MCF 10A (cell line): Measurements from ENCODE around the gene TAS1R2. TPM values are rescaled to one million over a fixed set of nuclear protein-coding genes. Genes with fewer than 3 reads are reported as not detected.
A peak's percentile ranks its signal among the peaks of the same experiment; 100 is the strongest.

Experiments used
- BruUV-seq: library from RNA; stranded (reverse); fragments of 400-500 nt; replicated peaks from 2 replicates; lab custom pipeline; 2021; lab: Mats Ljungman, UMichigan
- CTCF ChIA-PET: fragments of 300-600 bp; sonication (Branson Sonifier 250); formaldehyde crosslinking; extraction: SDS; loops from one replicate; lab custom pipeline; 2021; ENCODE audit warnings: antibody characterized with exemption, inconsistent platforms; lab: Yijun Ruan, JAX
- POLR2A ChIA-PET: fragments of 300-600, 350-650 bp; sonication (Branson Sonifier 250); formaldehyde crosslinking; extraction: SDS; loops from one replicate; lab custom pipeline; 2020; ENCODE audit warnings: antibody characterized with exemption, inconsistent platforms; lab: Yijun Ruan, JAX
- DNase-seq: peaks from one replicate; pipeline ENCODE4 v3.0.0-alpha.2; 2018; ENCODE audit not compliant: unreplicated experiment
- H3K27ac Mint-ChIP-seq: one replicate; pipeline ENCODE4 v1.8.0; 2022; ENCODE audit warnings: mild to moderate bottlenecking, low read depth, mixed read lengths; ENCODE audit not compliant: unreplicated experiment
- H3K27me3 Mint-ChIP-seq: one replicate; pipeline ENCODE4 v1.8.0; 2022; ENCODE audit warnings: mixed read lengths; ENCODE audit not compliant: insufficient read depth, unreplicated experiment
- H3K36me3 Mint-ChIP-seq: one replicate; pipeline ENCODE4 v1.8.0; 2022; ENCODE audit warnings: mild to moderate bottlenecking, moderate library complexity, mixed read lengths; ENCODE audit not compliant: insufficient read depth, unreplicated experiment
- H3K4me1 Mint-ChIP-seq: one replicate; pipeline ENCODE4 v1.8.0; 2022; ENCODE audit warnings: mixed read lengths; ENCODE audit not compliant: insufficient read depth, unreplicated experiment
- H3K4me3 Mint-ChIP-seq: one replicate; pipeline ENCODE4 v1.8.0; 2022; ENCODE audit warnings: mild to moderate bottlenecking, moderate library complexity, mixed read lengths; ENCODE audit not compliant: unreplicated experiment
- H3K9me3 Mint-ChIP-seq: one replicate; pipeline ENCODE4 v1.8.0; 2022; ENCODE audit warnings: mixed read lengths; ENCODE audit not compliant: unreplicated experiment
- CTCF ChIP-seq: fragments of 200-600 bp; IDR thresholded peaks from one replicate; pipeline ENCODE4 v1.8.0; 2022; ENCODE audit warnings: antibody characterized with exemption, mild to moderate bottlenecking; ENCODE audit not compliant: unreplicated experiment
- intact Hi-C: fragments of 100-400 bp; cut with micrococcal nuclease; formaldehyde crosslinking; loops from 2 replicates; pipeline ENCODE4 v1.14.1; 2022
- total RNA-seq: library from RNA; stranded (reverse); gene quantifications from 2 replicates; pipeline ENCODE4 v1.2.3, GENCODE V29; 2022

TAS1R2 gene
- total RNA-seq, 1 experiment from 2014 or later: not detected

GRCh38 chr1:18901147-18901951 is 41.9 kb upstream of the TAS1R2 start:
- no peak for TF ChIP-seq CTCF
- peak overlapping the region; percentile 88 for H3K4me3 Mint-ChIP-seq
- H3K27ac Mint-ChIP-seq: peak overlapping the region; percentile 98
- intact Hi-C loops: no loop called here
- TSS peak; percentile 29 for BruUV-seq
- no peaks in the 10 kb centered on the region for H3K9me3 Mint-ChIP-seq
- POLR2A ChIA-PET: interaction anchor here (1.5 to 3.3 kb wide), 4 partner anchors 14 to 174 kb away, joined by 6 to 26 read pairs (median 12); no protein-coding TSS in a partner anchor
- no peaks in the 10 kb centered on the region for H3K27me3 Mint-ChIP-seq
- peaks cover 9% of the 10 kb centered on the region for H3K36me3 Mint-ChIP-seq
- CTCF ChIA-PET: interaction anchor here (0.6 to 1.9 kb wide), 4 partner anchors 17 to 197 kb away, joined by 4 to 13 read pairs (median 5); no protein-coding TSS in a partner anchor
- H3K4me1 Mint-ChIP-seq: peaks cover 16% of the 10 kb centered on the region
- no peak for DNase-seq

GRCh38 chr1:18900303-18900841 is 40.9 kb upstream of the TAS1R2 start:
- POLR2A ChIA-PET: interaction anchor here (0.7 to 3.0 kb wide), 3 partner anchors 12 to 54 kb away, joined by 3 to 17 read pairs (median 3); no protein-coding TSS in a partner anchor
- intact Hi-C loops: no loop called here
- Mint-ChIP-seq H3K27me3 (no peaks in the 10 kb centered on the region), H3K4me1 (peaks cover 16% of the 10 kb centered on the region), H3K36me3 (peaks cover 6% of the 10 kb centered on the region), H3K4me3 (no peak overlapping the region), H3K9me3 (no peaks in the 10 kb centered on the region), H3K27ac (no peak overlapping the region)
- DNase-seq: no peak
- TF ChIP-seq CTCF: no peak
- BruUV-seq: no TSS peak
- CTCF ChIA-PET: interaction anchor here (0.6 to 1.9 kb wide), 3 partner anchors 16 to 197 kb away, joined by 4 to 13 read pairs (median 4); no protein-coding TSS in a partner anchor

DNA sequence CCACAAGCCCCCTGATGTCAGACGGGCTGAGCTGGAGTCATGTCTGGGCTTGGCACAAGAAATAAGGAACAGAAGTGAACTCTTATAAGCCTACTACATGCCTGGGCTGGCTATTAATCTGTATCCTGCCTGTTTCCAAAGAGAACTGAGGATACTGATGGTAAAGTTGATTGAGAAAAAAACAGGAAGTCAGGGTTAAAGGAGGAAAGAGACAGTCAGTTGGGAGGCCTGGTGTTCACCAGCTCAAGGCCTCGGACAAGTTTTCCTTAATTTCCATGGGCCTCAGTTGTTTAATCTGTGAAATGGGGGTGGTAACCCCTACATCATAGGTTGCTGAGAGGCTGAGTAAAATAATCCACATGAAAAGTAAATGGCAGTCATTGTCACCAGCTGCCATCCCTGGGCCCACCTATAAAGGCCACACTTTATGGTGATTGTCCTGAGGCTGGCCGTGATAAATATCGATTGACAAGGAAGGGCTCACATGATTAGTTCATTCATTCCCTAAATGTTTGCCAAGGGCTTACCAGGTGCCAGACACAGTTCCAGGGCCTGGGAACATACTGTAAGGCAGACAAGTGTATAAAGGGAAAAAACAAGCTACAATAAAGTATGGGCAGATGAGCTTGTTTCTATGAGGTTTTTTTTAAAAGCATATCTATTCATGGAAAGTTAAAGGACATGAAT is 40.0 kb upstream of the TAS1R2 start:
- H3K27me3 Mint-ChIP-seq: no peaks in the 10 kb centered on the region

More for the DNA sequence above, 40.0 kb upstream of the TAS1R2 start:
- TF ChIP-seq CTCF: no peak
- CTCF ChIA-PET: interaction anchor here (0.7 to 1.9 kb wide), 5 partner anchors 12 to 198 kb away, joined by 3 to 13 read pairs (median 4); no protein-coding TSS in a partner anchor
- no peak overlapping the region for H3K27ac Mint-ChIP-seq
- H3K4me1 Mint-ChIP-seq: peaks cover 16% of the 10 kb centered on the region
- no peak overlapping the region for H3K4me3 Mint-ChIP-seq
- BruUV-seq: no TSS peak
- intact Hi-C loops: no loop called here
- no peak for DNase-seq
- POLR2A ChIA-PET: interaction anchor here (0.6 to 1.2 kb wide), 2 partner anchors 13 to 1611 kb away, joined by 3 read pairs; no protein-coding TSS in a partner anchor
- no peaks in the 10 kb centered on the region for H3K36me3 Mint-ChIP-seq
- no peaks in the 10 kb centered on the region for H3K9me3 Mint-ChIP-seq
